ENCODE data around the gene ARHGDIG.

DNA sequence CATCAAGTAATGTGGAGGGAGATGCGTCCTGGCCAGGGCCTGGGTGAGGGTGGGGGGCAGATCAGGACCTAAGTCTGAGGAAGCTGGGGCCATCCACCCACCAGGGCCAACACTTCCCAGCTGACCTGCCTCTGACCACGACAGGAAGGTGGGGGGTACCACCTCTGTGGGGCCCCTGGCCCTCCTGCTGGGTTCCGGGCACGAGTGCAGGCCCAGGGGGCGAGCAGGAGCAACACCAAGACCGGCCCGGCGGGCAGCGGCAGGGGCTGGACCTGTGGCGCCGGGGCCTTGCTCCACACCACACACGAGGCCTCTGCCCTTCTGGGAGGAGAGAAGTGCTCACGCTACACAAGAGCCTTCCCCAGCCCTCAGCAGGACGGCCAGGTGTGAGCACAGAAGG, 15.9 kb downstream of the ARHGDIG start:
- TF ChIP-seq, protein P1, sequence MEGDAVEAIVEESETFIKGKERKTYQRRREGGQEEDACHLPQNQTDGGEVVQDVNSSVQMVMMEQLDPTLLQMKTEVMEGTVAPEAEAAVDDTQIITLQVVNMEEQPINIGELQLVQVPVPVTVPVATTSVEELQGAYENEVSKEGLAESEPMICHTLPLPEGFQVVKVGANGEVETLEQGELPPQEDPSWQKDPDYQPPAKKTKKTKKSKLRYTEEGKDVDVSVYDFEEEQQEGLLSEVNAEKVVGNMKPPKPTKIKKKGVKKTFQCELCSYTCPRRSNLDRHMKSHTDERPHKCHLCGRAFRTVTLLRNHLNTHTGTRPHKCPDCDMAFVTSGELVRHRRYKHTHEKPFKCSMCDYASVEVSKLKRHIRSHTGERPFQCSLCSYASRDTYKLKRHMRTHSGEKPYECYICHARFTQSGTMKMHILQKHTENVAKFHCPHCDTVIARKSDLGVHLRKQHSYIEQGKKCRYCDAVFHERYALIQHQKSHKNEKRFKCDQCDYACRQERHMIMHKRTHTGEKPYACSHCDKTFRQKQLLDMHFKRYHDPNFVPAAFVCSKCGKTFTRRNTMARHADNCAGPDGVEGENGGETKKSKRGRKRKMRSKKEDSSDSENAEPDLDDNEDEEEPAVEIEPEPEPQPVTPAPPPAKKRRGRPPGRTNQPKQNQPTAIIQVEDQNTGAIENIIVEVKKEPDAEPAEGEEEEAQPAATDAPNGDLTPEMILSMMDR (IDR thresholded peaks at IDR 0.05; ENCODE audit: insufficient read depth, low read depth, low read length): no peak
- TF ChIP-seq EZH2 (IDR thresholded peaks at IDR 0.05; ENCODE audit: insufficient read depth, low read length): no peak
